ENCODE measurements around the gene CD81. TPM values are rescaled to one million over a fixed set of nuclear protein-coding genes. Genes with fewer than 3 reads are reported as not detected.

Gene CD81
- total RNA-seq, 1 experiment from 2014 or later: 182 TPM

GRCh38 chr11:2402890-2403645 is 26.0 kb downstream of the CD81 start:
- DNase-seq: no peak
- Histone ChIP-seq H3K4me3 (no peak overlapping the region), H3K36me3 (peaks cover 44% of the 10 kb centered on the region), H3K27me3 (no peaks in the 10 kb centered on the region), H3K9me3 (no peaks in the 10 kb centered on the region)

- no peak for DNase-seq
- Histone ChIP-seq H3K27me3 (no peaks in the 10 kb centered on the region), H3K4me3 (no peak overlapping the region), H3K36me3 (peaks cover 28% of the 10 kb centered on the region), H3K9me3 (no peaks in the 10 kb centered on the region)
Measured at GRCh38 chr11:2404735-2405196, 27.7 kb downstream of the CD81 start.

- no peaks in the 10 kb centered on the region for H3K9me3 ChIP-seq
- no peak overlapping the region for H3K4me3 ChIP-seq
- H3K36me3 ChIP-seq: peaks cover 26% of the 10 kb centered on the region
- H3K27me3 ChIP-seq: no peaks in the 10 kb centered on the region
- DNase-seq: no peak
Measured at GRCh38 chr11:2406451-2406850, 29.3 kb downstream of the CD81 start.

- Histone ChIP-seq H3K9me3 (no peaks in the 10 kb centered on the region), H3K36me3 (peaks cover 24% of the 10 kb centered on the region), H3K4me3 (no peak overlapping the region), H3K27me3 (no peaks in the 10 kb centered on the region)
- no peak for DNase-seq
Measured at GRCh38 chr11:2406878-2407410, 29.8 kb downstream of the CD81 start.

GRCh38 chr11:2408671-2409070 is 31.6 kb downstream of the CD81 start:
- Histone ChIP-seq H3K36me3 (peaks cover 7% of the 10 kb centered on the region; the same call in 1 of the 2 replicates), H3K27me3 (no peaks in the 10 kb centered on the region), H3K4me3 (no peak overlapping the region), H3K9me3 (no peaks in the 10 kb centered on the region)
- no peak for DNase-seq

- Histone ChIP-seq H3K9me3 (no peaks in the 10 kb centered on the region), H3K36me3 (peaks cover 2% of the 10 kb centered on the region; the same call in 1 of the 2 replicates), H3K4me3 (no peak overlapping the region), H3K27me3 (no peaks in the 10 kb centered on the region)
- no peak for DNase-seq
Measured at GRCh38 chr11:2409126-2409525, 32.0 kb downstream of the CD81 start.

- no peaks in the 10 kb centered on the region for H3K36me3 ChIP-seq
- H3K27me3 ChIP-seq: no peaks in the 10 kb centered on the region
- no peak overlapping the region for H3K4me3 ChIP-seq
- no peaks in the 10 kb centered on the region for H3K9me3 ChIP-seq
- no peak for DNase-seq
Measured at GRCh38 chr11:2409611-2410468, 32.7 kb downstream of the CD81 start.

GRCh38 chr11:2410616-2411015 is 33.5 kb downstream of the CD81 start:
- Histone ChIP-seq H3K4me3 (no peak overlapping the region), H3K9me3 (no peaks in the 10 kb centered on the region), H3K27me3 (no peaks in the 10 kb centered on the region), H3K36me3 (no peaks in the 10 kb centered on the region)
- no peak for DNase-seq

GRCh38 chr11:2411446-2412305 is 34.6 kb downstream of the CD81 start:
- no peak for DNase-seq
- H3K9me3 ChIP-seq: no peaks in the 10 kb centered on the region
- no peaks in the 10 kb centered on the region for H3K27me3 ChIP-seq
- no peak overlapping the region for H3K4me3 ChIP-seq
- H3K36me3 ChIP-seq: no peaks in the 10 kb centered on the region

- Histone ChIP-seq H3K9me3 (no peaks in the 10 kb centered on the region), H3K4me3 (no peak overlapping the region), H3K36me3 (no peaks in the 10 kb centered on the region), H3K27me3 (no peaks in the 10 kb centered on the region)
- no peak for DNase-seq
Measured at GRCh38 chr11:2412323-2412722, 35.2 kb downstream of the CD81 start.

GRCh38 chr11:2413742-2414579 is 36.9 kb downstream of the CD81 start:
- H3K27me3 ChIP-seq: no peaks in the 10 kb centered on the region
- H3K36me3 ChIP-seq: no peaks in the 10 kb centered on the region
- no peaks in the 10 kb centered on the region for H3K9me3 ChIP-seq
- DNase-seq: no peak
- H3K4me3 ChIP-seq: no peak overlapping the region

GRCh38 chr11:2414616-2415015 is 37.5 kb downstream of the CD81 start:
- no peaks in the 10 kb centered on the region for H3K9me3 ChIP-seq
- DNase-seq: no peak
- no peaks in the 10 kb centered on the region for H3K36me3 ChIP-seq

GRCh38 chr11:2415171-2415570 is 38.1 kb downstream of the CD81 start:
- H3K4me3 ChIP-seq: no peak overlapping the region
- DNase-seq: no peak
- H3K9me3 ChIP-seq: no peaks in the 10 kb centered on the region
- H3K36me3 ChIP-seq: no peaks in the 10 kb centered on the region
- H3K27me3 ChIP-seq: no peaks in the 10 kb centered on the region

More at GRCh38 chr11:2414616-2415015, 37.5 kb downstream of the CD81 start:
- H3K27me3 ChIP-seq: no peaks in the 10 kb centered on the region
- no peak overlapping the region for H3K4me3 ChIP-seq

- H3K36me3 ChIP-seq: no peaks in the 10 kb centered on the region
- no peaks in the 10 kb centered on the region for H3K9me3 ChIP-seq
- no peak for DNase-seq
- no peaks in the 10 kb centered on the region for H3K27me3 ChIP-seq
- no peak overlapping the region for H3K4me3 ChIP-seq
Measured at GRCh38 chr11:2415601-2416380, 38.7 kb downstream of the CD81 start.

GRCh38 chr11:2416765-2417164 is 39.7 kb downstream of the CD81 start:
- Histone ChIP-seq H3K36me3 (no peaks in the 10 kb centered on the region), H3K27me3 (no peaks in the 10 kb centered on the region), H3K9me3 (no peaks in the 10 kb centered on the region), H3K4me3 (no peak overlapping the region)
- DNase-seq: no peak

Data from MG63 (cell line).